ENCODE measurements around the gene TECTB.

- TF ChIP-seq ZNF24 (tag by site-specific recombination; IDR thresholded peaks at IDR 0.05) (no peak), CTCF (tag by site-specific recombination; IDR thresholded peaks at IDR 0.05) (no peak), ZBTB21 (tag by site-specific recombination; IDR thresholded peaks at IDR 0.05) (no peak), YY1 (tag by site-specific recombination; IDR thresholded peaks at IDR 0.05) (no peak), ZNF76 (tag by site-specific recombination; IDR thresholded peaks at IDR 0.05; ENCODE audit: borderline replicate concordance, low read depth) (no peak), ZNF571 (tag by site-specific recombination; IDR thresholded peaks at IDR 0.05) (no peak), ZNF544 (tag by site-specific recombination; IDR thresholded peaks at IDR 0.05) (no peak), ZBTB7A (tag by site-specific recombination; IDR thresholded peaks at IDR 0.05; ENCODE audit: low read depth) (no peak)
- TF ChIP-seq, protein P1, sequence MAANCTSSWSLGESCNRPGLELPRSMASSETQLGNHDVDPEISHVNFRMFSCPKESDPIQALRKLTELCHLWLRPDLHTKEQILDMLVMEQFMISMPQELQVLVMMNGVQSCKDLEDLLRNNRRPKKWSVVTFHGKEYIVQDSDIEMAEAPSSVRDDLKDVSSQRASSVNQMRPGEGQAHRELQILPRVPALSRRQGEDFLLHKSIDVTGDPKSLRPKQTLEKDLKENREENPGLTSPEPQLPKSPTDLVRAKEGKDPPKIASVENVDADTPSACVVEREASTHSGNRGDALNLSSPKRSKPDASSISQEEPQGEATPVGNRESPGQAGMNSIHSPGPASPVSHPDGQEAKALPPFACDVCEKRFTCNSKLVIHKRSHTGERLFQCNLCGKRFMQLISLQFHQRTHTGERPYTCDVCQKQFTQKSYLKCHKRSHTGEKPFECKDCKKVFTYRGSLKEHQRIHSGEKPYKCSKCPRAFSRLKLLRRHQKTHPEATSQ (tag by site-specific recombination; IDR thresholded peaks at IDR 0.05): no peak
- TF ChIP-seq, protein P2, sequence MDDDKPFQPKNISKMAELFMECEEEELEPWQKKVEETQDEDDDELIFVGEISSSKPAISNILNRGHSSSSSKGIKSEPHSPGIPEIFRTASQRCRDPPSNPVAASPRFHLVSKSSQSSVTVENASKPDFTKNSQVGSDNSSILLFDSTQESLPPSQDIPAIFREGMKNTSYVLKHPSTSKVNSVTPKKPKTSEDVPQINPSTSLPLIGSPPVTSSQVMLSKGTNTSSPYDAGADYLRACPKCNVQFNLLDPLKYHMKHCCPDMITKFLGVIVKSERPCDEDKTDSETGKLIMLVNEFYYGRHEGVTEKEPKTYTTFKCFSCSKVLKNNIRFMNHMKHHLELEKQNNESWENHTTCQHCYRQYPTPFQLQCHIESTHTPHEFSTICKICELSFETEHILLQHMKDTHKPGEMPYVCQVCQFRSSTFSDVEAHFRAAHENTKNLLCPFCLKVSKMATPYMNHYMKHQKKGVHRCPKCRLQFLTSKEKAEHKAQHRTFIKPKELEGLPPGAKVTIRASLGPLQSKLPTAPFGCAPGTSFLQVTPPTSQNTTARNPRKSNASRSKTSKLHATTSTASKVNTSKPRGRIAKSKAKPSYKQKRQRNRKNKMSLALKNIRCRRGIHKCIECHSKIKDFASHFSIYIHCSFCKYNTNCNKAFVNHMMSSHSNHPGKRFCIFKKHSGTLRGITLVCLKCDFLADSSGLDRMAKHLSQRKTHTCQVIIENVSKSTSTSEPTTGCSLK (tag by site-specific recombination; IDR thresholded peaks at IDR 0.05): no peak
- TF ChIP-seq, protein P3, sequence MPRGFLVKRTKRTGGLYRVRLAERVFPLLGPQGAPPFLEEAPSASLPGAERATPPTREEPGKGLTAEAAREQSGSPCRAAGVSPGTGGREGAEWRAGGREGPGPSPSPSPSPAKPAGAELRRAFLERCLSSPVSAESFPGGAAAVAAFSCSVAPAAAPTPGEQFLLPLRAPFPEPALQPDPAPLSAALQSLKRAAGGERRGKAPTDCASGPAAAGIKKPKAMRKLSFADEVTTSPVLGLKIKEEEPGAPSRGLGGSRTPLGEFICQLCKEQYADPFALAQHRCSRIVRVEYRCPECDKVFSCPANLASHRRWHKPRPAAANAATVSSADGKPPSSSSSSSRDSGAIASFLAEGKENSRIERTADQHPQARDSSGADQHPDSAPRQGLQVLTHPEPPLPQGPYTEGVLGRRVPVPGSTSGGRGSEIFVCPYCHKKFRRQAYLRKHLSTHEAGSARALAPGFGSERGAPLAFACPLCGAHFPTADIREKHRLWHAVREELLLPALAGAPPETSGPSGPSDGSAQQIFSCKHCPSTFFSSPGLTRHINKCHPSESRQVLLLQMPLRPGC (tag by site-specific recombination; IDR thresholded peaks at IDR 0.05): no peak
Measured at GRCh38 chr10:112275512-112276245, 7.5 kb upstream of the TECTB start.

Measured in HEK293 (cell line).